ENCODE measurements around the gene HAUS5. TPM values are rescaled to one million over a fixed set of nuclear protein-coding genes. Genes with fewer than 3 reads are reported as not detected.

HAUS5 gene
- total and polyA plus RNA-seq, 12 donors: 5.2 to 38.2 (median 10.8) TPM

DNA sequence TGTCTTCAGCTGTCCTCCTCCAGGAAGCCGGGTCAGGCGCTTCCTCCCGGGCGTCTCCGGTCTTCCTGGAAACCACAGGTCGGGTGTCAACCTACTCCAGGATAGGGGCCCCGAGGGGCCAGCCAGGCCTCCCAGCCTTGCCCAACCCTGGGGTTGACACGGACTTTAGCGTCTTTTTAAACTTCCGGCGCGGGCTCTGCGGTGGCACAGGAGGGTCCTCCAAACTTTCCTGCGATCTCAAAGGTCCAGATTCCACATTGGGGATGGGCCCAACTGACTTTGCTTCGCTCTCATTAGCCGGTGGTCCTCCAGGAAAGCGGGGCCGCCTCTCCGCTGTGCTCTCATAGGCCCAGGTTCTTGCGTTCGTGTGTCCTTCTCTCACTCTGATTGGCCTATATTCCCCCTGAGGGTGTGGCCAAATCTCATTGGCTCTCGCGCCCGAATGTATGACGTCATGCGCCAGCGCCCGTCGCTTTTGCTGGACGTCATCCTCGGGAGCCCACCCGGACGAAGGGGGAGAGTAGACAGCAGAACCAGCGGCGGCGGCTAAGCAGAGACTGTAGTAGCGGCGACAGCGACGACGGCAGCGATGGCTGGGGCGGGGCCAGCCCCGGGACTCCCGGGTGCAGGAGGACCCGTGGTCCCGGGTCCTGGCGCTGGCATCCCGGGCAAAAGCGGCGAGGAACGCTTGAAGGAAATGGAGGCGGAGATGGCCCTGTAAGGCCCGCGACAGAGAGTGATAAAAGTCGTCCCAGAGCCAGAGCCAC is 16.2 kb downstream of the HAUS5 start, which contains the start of gene RBM42:
Gene RBM42, plus strand, starts transcription at position 472 of the 767 bp plus-strand sequence. Its CDS starts 118 bp downstream, at position 590.
- peak; percentile 42 to 89 for TF ChIP-seq POLR2A (IDR thresholded peaks at IDR 0.05)
- TF ChIP-seq, protein P1, sequence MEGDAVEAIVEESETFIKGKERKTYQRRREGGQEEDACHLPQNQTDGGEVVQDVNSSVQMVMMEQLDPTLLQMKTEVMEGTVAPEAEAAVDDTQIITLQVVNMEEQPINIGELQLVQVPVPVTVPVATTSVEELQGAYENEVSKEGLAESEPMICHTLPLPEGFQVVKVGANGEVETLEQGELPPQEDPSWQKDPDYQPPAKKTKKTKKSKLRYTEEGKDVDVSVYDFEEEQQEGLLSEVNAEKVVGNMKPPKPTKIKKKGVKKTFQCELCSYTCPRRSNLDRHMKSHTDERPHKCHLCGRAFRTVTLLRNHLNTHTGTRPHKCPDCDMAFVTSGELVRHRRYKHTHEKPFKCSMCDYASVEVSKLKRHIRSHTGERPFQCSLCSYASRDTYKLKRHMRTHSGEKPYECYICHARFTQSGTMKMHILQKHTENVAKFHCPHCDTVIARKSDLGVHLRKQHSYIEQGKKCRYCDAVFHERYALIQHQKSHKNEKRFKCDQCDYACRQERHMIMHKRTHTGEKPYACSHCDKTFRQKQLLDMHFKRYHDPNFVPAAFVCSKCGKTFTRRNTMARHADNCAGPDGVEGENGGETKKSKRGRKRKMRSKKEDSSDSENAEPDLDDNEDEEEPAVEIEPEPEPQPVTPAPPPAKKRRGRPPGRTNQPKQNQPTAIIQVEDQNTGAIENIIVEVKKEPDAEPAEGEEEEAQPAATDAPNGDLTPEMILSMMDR (IDR thresholded peaks at IDR 0.05): no peak
- DNase-seq: peak; percentile 96 to 99 (median 99)
- Histone ChIP-seq H3K4me1 (replicated peaks in 1 of 2) (peaks cover 11 to 18% of the 10 kb centered on the region in 2 donors), H3K27me3 (no peaks in the 10 kb centered on the region), H3K9me3 (replicated peaks in 1 of 3) (no peaks in the 10 kb centered on the region), H3K36me3 (replicated peaks in 1 of 2) (peaks cover 0 to 39% of the 10 kb centered on the region in 2 donors), H3K27ac (peak within 1 kb of the TSS; percentile 51 to 90 (median 87)), H3K4me3 (peak within 1 kb of the TSS; percentile 38 to 95 (median 72))
- intact Hi-C loops (cut with DNase I): no loop called here
- WGBS, 4 donors: 0% methylated on average over 23 to 56 of the region's 56 CpGs

DNA sequence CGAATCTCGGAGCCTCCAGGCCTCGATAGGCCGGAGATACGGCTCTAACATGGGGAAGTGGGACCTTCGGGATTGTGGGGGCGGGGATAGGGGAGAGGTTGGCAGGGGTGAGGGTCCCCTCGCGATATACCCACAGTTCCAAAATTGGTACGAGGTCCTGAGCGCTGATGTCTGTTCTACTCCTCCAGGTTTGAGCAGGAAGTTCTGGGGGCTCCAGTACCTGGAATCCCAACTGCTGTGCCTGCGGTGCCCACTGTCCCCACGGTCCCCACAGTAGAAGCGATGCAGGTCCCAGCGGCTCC is 16.7 kb downstream of the HAUS5 start:
- H3K4me3 ChIP-seq: peak overlapping the region; percentile 38 to 95 (median 72)
- peaks cover 11 to 18% of the 10 kb centered on the region in 2 donors for H3K4me1 ChIP-seq (replicated peaks in 1 of 2)
- TF ChIP-seq POLR2A (IDR thresholded peaks at IDR 0.05): no peak
- TF ChIP-seq, protein P1 (IDR thresholded peaks at IDR 0.05): no peak
- intact Hi-C loops (cut with DNase I): no loop called here
- no peaks in the 10 kb centered on the region for H3K27me3 ChIP-seq
- peaks cover 0 to 44% of the 10 kb centered on the region in 2 donors for H3K36me3 ChIP-seq (replicated peaks in 1 of 2)
- 0 to 5% (median 2%) methylated on average over 2 to 15 of the region's 15 CpGs for WGBS, 4 donors
- no peaks in the 10 kb centered on the region for H3K9me3 ChIP-seq (replicated peaks in 1 of 3)
- no peak for DNase-seq
- peak overlapping the region in 4 of 5 donors; percentile 72 to 88 (median 80) for H3K27ac ChIP-seq

DNA sequence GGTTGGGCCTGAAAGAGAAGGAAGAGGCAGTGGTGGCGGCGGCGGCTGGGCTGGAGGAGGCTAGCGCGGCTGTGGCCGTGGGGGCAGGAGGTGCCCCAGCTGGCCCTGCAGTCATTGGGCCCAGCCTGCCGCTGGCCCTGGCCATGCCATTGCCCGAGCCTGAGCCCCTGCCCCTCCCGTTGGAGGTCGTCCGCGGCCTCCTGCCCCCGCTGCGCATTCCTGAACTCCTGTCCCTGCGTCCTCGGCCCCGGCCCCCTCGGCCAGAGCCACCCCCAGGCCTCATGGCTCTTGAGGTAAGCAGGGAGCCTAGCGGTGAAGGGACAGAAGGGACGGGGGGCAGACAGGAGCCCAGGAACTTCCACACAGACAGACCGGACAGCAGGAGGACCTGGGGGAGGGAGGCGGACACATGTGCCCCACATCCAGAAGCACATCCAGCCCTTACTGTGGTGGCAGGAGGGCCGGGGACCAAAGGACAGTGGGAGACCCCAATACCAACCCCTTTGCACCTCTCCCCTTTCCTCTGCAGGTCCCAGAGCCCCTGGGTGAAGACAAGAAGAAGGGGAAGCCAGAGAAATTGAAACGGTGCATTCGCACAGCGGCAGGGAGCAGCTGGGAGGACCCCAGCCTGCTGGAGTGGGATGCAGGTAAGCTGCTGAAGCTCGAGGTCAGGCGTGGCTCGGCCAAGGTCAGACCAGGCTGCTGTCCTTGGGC is 21.3 kb downstream of the HAUS5 start:
- DNase-seq: no peak
- intact Hi-C loops (cut with DNase I): no loop called here
- TF ChIP-seq POLR2A (IDR thresholded peaks at IDR 0.05): no peak
- TF ChIP-seq, protein P1 (IDR thresholded peaks at IDR 0.05): no peak
- peaks cover 7 to 14% of the 10 kb centered on the region in 2 donors for H3K4me1 ChIP-seq (replicated peaks in 1 of 2)
- 84 to 90% (median 87%) methylated on average over 21 to 29 of the region's 29 CpGs for WGBS, 4 donors
- H3K36me3 ChIP-seq (replicated peaks in 1 of 2): peaks cover 0 to 85% of the 10 kb centered on the region in 2 donors
- no peak overlapping the region for H3K27ac ChIP-seq
- H3K27me3 ChIP-seq: no peaks in the 10 kb centered on the region
- H3K9me3 ChIP-seq (replicated peaks in 1 of 3): no peaks in the 10 kb centered on the region
- no peak overlapping the region for H3K4me3 ChIP-seq

DNA sequence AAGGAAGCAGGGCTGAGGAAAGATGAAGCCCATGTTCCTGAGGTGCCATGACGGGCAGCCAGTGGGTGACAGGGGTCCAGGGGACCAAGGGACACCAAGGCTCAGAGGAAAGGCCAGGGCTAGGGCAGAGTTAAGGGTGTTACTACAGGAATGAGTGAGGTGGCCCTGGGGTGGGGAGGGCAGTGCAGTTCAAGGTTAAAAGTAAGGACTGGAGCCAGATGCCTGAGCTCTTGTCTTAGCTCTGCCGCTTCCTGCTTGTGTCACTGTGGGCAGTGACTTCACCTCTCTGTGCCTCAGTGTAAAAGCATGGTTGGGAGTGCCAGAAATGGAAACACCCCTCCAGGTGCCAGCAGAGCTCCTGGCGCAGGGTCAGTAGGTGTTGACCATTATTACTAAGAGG is 24.1 kb downstream of the HAUS5 start:
- TF ChIP-seq POLR2A (IDR thresholded peaks at IDR 0.05): no peak
- TF ChIP-seq, protein P1 (IDR thresholded peaks at IDR 0.05): no peak
- Histone ChIP-seq H3K36me3 (replicated peaks in 1 of 2) (peaks cover 0 to 68% of the 10 kb centered on the region in 2 donors), H3K9me3 (replicated peaks in 1 of 3) (no peaks in the 10 kb centered on the region), H3K4me3 (no peak overlapping the region), H3K27ac (no peak overlapping the region), H3K4me1 (replicated peaks in 1 of 2) (no peaks in the 10 kb centered on the region), H3K27me3 (no peaks in the 10 kb centered on the region)
- intact Hi-C loops (cut with DNase I): no loop called here
- WGBS, 4 donors: 70 to 86% (median 81%) methylated on average over 2 to 3 of the region's 3 CpGs
- no peak for DNase-seq
